Measurements from ENCODE around the gene GPSM1. TPM values are rescaled to one million over a fixed set of nuclear protein-coding genes. Genes with fewer than 3 reads are reported as not detected.
"Not testable (repeated sequence)": the region's sequence is repeated elsewhere in the genome, so short reads cannot be mapped to it uniquely, and the experiment has no call there.

Gene GPSM1
- total and polyA plus RNA-seq, 9 of the 15 experiments (the other 6 are each of a cell fraction or from before 2014, with no cell fraction given): 0.04 to 14.2 (median 3.1) TPM

- TF ChIP-seq TAF1 (IDR thresholded peaks at IDR 0.05; ENCODE audit: control insufficient read depth, extremely low read depth, insufficient read depth, low read length, severe bottlenecking): no peak
Observed at GRCh38 chr9:136404801-136405136, 77.4 kb downstream of the GPSM1 start (continued).

DNA sequence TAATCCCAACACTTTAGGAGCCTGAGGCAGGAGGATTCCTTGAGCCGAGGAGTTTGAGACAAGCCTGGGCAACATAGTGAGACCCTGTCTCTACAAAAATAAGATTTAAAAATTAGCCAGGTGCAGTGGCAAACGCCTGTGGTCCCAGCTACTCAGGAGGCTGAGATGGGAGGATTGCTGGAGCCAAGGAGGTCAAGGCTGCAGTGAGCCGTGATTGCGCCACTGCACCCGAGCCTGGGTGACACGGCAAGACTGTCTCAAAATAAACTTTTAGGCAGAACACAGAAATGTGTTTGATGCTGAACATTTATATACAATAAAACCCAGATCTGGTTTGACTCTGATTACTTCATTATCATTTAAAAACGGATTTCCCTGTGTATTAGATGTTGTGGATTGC is 78.1 kb downstream of the GPSM1 start:
- Histone ChIP-seq H3K9me3 (replicated peaks; ENCODE audit: control insufficient read depth, insufficient read depth, low read depth, low read length) (no peaks in the 10 kb centered on the region), H3K9ac (ENCODE audit: insufficient read depth in 1 of 2, low read depth in 2 of 2, low read length in 2 of 2) (no peak overlapping the region), H3K79me2 (ENCODE audit: control insufficient read depth, insufficient read depth, low read length) (peaks cover 31% of the 10 kb centered on the region), H3K27me3 (ENCODE audit: control insufficient read depth in 2 of 2, insufficient read depth in 2 of 2, low read length in 2 of 2) (no peaks in the 10 kb centered on the region), H4K20me1 (replicated peaks; ENCODE audit: control insufficient read depth, insufficient read depth, low read length) (no peaks in the 10 kb centered on the region), H3K9me1 (ENCODE audit: control insufficient read depth, insufficient read depth, low read length) (no peaks in the 10 kb centered on the region), H3K4me2 (ENCODE audit: insufficient read depth, low read length) (no peak overlapping the region), H3K4me1 (replicated peaks in 1 of 2; ENCODE audit: control insufficient read depth in 2 of 2, insufficient read depth in 2 of 2, low read length in 2 of 2) (peaks cover 9 to 48% of the 10 kb centered on the region in 2 experiments; a peak in 4 of 5 replicates), H3K4me3 (no peak overlapping the region), H2AFZ (ENCODE audit: low read depth, low read length) (no peak overlapping the region), H3K36me3 (ENCODE audit: control insufficient read depth, insufficient read depth, low read length) (peaks cover 73% of the 10 kb centered on the region), H3K27ac (ENCODE audit: extremely low read depth, low read depth, low read length) (no peak overlapping the region)
- ChIA-PET POLR2A (interaction anchor here (0.6 kb wide), 1 partner anchor 69 kb away, joined by 3 read pairs; no protein-coding TSS in a partner anchor), CTCF (ENCODE audit: low intra/inter-chr PET ratio) (no interaction called here)
- TF ChIP-seq, protein P1, sequence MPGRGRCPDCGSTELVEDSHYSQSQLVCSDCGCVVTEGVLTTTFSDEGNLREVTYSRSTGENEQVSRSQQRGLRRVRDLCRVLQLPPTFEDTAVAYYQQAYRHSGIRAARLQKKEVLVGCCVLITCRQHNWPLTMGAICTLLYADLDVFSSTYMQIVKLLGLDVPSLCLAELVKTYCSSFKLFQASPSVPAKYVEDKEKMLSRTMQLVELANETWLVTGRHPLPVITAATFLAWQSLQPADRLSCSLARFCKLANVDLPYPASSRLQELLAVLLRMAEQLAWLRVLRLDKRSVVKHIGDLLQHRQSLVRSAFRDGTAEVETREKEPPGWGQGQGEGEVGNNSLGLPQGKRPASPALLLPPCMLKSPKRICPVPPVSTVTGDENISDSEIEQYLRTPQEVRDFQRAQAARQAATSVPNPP (IDR thresholded peaks at IDR 0.05; ENCODE audit: borderline replicate concordance, insufficient read depth, insufficient read length): no peak
- peak; percentile 30; the same call in 1 of the 2 replicates for TF ChIP-seq CEBPB (tag; IDR thresholded peaks at IDR 0.05)
- in situ Hi-C loops (cut with MboI): no loop called here
- 87% methylated on average over 7 of the region's 7 CpGs for WGBS (ENCODE audit: insufficient coverage, low coverage, missing lambda C conversion rate)
- no peak for ATAC-seq
- intact Hi-C loops (cut with micrococcal nuclease): no loop called here
- no peak for FAIRE-seq
- BruUV-seq (replicated peaks): no TSS peak
- DNase-seq (ENCODE audit: extremely low read depth in 1 of 4, low spot score in 3 of 4): no peak

DNA sequence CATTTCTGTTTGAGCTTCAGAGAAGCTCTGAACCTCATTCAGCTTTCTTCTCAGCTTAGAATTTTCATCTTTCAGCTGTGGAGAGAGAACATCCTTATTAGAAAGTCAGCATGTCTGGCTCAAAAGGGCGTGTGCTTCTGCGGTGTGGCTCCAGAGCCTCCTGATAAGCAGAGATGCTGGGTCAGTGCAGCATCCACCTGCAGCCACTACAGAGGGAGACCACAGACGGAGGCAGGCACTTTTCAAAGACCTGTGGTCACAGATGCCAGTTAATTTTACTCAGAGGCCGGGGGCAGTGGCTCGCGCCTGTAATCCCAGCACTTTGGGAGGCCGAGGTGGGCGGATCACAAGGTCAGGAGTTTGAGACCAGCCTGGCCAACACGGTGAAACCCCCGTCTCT is 78.6 kb downstream of the GPSM1 start:
- WGBS (ENCODE audit: insufficient coverage, low coverage, missing lambda C conversion rate): 85% methylated on average over 10 of the region's 10 CpGs
- BruUV-seq (replicated peaks); H3K9me1 ChIP-seq (ENCODE audit: control insufficient read depth, insufficient read depth, low read length); DNase-seq (ENCODE audit: extremely low read depth in 1 of 4, low spot score in 3 of 4); CTCF ChIA-PET (ENCODE audit: low intra/inter-chr PET ratio); H3K4me3 ChIP-seq; H3K27me3 ChIP-seq (ENCODE audit: control insufficient read depth in 2 of 2, insufficient read depth in 2 of 2, low read length in 2 of 2); intact Hi-C loops (cut with micrococcal nuclease); H3K9ac ChIP-seq (ENCODE audit: insufficient read depth in 1 of 2, low read depth in 2 of 2, low read length in 2 of 2); H3K27ac ChIP-seq (ENCODE audit: extremely low read depth, low read depth, low read length); in situ Hi-C loops (cut with MboI); H2AFZ ChIP-seq (ENCODE audit: low read depth, low read length); H3K9me3 ChIP-seq (replicated peaks; ENCODE audit: control insufficient read depth, insufficient read depth, low read depth, low read length); ATAC-seq; FAIRE-seq; H4K20me1 ChIP-seq (replicated peaks; ENCODE audit: control insufficient read depth, insufficient read depth, low read length); H3K4me2 ChIP-seq (ENCODE audit: insufficient read depth, low read length): not testable (repeated sequence)
- H3K4me1 ChIP-seq (replicated peaks in 1 of 2; ENCODE audit: control insufficient read depth in 2 of 2, insufficient read depth in 2 of 2, low read length in 2 of 2): peaks cover 9 to 48% of the 10 kb centered on the region in 2 experiments; a peak in 4 of 5 replicates
- POLR2A ChIA-PET: interaction anchor here (0.6 kb wide), 2 partner anchors 34 to 69 kb away, joined by 3 read pairs; no protein-coding TSS in a partner anchor
- H3K36me3 ChIP-seq (ENCODE audit: control insufficient read depth, insufficient read depth, low read length): peaks cover 73% of the 10 kb centered on the region
- peaks cover 35% of the 10 kb centered on the region for H3K79me2 ChIP-seq (ENCODE audit: control insufficient read depth, insufficient read depth, low read length)

All from K562 (cell line).